SK-N-SH treated with all-trans-retinoic acid at 6 μM for 48 hours (cell line): ENCODE measurements around the gene TOMM7.

ENCODE experiments used
- GLIS3 ChIP-seq: fragments of 250-450 bp; sonication (Bioruptor Pico); IDR thresholded peaks from 2 replicates; pipeline ENCODE4 v1.5.0; 2020; ENCODE audit warnings: mild to moderate bottlenecking, moderate library complexity
- ISL1 ChIP-seq: fragments of 250-450 bp; sonication (Bioruptor Pico); IDR thresholded peaks from 2 replicates; pipeline ENCODE4 v2.1.2; 2022; ENCODE audit warnings: mild to moderate bottlenecking, moderate library complexity
- PPARA ChIP-seq: fragments of 250-450 bp; sonication (Bioruptor Pico); IDR thresholded peaks from 2 replicates; pipeline ENCODE4 v1.5.0; 2020; ENCODE audit warnings: mild to moderate bottlenecking, borderline replicate concordance
- SNAI2 ChIP-seq: fragments of 250-450 bp; sonication (Bioruptor Pico); IDR thresholded peaks from 2 replicates; pipeline ENCODE4 v1.5.0; 2020; ENCODE audit warnings: mild to moderate bottlenecking, moderate library complexity
- TCF4 ChIP-seq: fragments of 250-450 bp; sonication (Bioruptor Pico); IDR thresholded peaks from 2 replicates; pipeline ENCODE4 v1.8.0; 2021; ENCODE audit warnings: mild to moderate bottlenecking, moderate library complexity, borderline replicate concordance
- ZFP3 ChIP-seq: fragments of 250-450 bp; sonication (Bioruptor Pico); IDR thresholded peaks from 2 replicates; pipeline ENCODE4 v1.5.0; 2020; ENCODE audit warnings: mild to moderate bottlenecking, moderate library complexity
- ZFP30 ChIP-seq: fragments of 450-650 bp; formaldehyde crosslinking; IDR thresholded peaks from 2 replicates; pipeline ENCODE4 v1.5.0; 2022; ENCODE audit warnings: mild to moderate bottlenecking, moderate library complexity
- ZNF70 ChIP-seq: fragments of 450-650 bp; formaldehyde crosslinking; IDR thresholded peaks from 2 replicates; pipeline ENCODE4 v1.5.0; 2020; ENCODE audit warnings: mild to moderate bottlenecking, moderate library complexity
- TF ChIP-seq, protein P1 (sequence below): fragments of 250-450 bp; sonication (Bioruptor Pico); IDR thresholded peaks from 2 replicates; pipeline ENCODE4 v1.5.0; 2020; ENCODE audit warnings: mild to moderate bottlenecking, moderate library complexity
- TF ChIP-seq, protein P2 (sequence below): fragments of 250-450 bp; sonication (Bioruptor Pico); IDR thresholded peaks from 2 replicates; pipeline ENCODE4 v1.8.0; 2020; ENCODE audit warnings: mild to moderate bottlenecking, moderate library complexity, borderline replicate concordance
- TF ChIP-seq, protein P3 (sequence below): fragments of 250-450 bp; sonication (Bioruptor Pico); IDR thresholded peaks from 2 replicates; pipeline ENCODE4 v1.5.1; 2020; ENCODE audit warnings: low read depth, mild to moderate bottlenecking, moderate library complexity

DNA sequence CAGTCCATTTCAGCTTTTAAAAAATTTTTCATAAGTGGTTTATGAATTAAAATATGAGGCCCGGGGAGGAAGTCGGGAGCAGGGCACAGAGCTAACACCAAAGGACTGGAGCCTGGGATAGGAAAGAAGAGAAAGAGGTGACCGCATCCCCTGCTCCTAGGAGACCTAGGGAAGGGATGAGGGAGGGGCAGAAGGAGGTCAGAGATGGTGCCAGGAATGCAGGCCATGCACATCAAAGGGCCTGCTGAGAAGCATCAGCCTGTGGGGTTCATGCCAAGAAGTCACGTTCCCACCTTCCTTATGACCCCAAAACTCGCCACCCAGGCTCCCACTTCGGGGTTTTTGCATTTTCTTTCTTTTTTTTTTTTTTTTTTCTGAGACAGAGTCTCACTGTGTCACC lies 14.7 kb upstream of the TOMM7 start:
- TF ChIP-seq ZFP3 (CRISPR knock-in tag) = no peak
- TF ChIP-seq, protein P1, sequence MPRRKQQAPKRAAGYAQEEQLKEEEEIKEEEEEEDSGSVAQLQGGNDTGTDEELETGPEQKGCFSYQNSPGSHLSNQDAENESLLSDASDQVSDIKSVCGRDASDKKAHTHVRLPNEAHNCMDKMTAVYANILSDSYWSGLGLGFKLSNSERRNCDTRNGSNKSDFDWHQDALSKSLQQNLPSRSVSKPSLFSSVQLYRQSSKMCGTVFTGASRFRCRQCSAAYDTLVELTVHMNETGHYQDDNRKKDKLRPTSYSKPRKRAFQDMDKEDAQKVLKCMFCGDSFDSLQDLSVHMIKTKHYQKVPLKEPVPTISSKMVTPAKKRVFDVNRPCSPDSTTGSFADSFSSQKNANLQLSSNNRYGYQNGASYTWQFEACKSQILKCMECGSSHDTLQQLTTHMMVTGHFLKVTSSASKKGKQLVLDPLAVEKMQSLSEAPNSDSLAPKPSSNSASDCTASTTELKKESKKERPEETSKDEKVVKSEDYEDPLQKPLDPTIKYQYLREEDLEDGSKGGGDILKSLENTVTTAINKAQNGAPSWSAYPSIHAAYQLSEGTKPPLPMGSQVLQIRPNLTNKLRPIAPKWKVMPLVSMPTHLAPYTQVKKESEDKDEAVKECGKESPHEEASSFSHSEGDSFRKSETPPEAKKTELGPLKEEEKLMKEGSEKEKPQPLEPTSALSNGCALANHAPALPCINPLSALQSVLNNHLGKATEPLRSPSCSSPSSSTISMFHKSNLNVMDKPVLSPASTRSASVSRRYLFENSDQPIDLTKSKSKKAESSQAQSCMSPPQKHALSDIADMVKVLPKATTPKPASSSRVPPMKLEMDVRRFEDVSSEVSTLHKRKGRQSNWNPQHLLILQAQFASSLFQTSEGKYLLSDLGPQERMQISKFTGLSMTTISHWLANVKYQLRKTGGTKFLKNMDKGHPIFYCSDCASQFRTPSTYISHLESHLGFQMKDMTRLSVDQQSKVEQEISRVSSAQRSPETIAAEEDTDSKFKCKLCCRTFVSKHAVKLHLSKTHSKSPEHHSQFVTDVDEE = no peak
- TF ChIP-seq PPARA (CRISPR knock-in tag) = no peak
- TF ChIP-seq, protein P2, sequence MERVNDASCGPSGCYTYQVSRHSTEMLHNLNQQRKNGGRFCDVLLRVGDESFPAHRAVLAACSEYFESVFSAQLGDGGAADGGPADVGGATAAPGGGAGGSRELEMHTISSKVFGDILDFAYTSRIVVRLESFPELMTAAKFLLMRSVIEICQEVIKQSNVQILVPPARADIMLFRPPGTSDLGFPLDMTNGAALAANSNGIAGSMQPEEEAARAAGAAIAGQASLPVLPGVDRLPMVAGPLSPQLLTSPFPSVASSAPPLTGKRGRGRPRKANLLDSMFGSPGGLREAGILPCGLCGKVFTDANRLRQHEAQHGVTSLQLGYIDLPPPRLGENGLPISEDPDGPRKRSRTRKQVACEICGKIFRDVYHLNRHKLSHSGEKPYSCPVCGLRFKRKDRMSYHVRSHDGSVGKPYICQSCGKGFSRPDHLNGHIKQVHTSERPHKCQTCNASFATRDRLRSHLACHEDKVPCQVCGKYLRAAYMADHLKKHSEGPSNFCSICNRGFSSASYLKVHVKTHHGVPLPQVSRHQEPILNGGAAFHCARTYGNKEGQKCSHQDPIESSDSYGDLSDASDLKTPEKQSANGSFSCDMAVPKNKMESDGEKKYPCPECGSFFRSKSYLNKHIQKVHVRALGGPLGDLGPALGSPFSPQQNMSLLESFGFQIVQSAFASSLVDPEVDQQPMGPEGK = no peak
- TF ChIP-seq ZFP30 (CRISPR knock-in tag) = no peak
- TF ChIP-seq, protein P3, sequence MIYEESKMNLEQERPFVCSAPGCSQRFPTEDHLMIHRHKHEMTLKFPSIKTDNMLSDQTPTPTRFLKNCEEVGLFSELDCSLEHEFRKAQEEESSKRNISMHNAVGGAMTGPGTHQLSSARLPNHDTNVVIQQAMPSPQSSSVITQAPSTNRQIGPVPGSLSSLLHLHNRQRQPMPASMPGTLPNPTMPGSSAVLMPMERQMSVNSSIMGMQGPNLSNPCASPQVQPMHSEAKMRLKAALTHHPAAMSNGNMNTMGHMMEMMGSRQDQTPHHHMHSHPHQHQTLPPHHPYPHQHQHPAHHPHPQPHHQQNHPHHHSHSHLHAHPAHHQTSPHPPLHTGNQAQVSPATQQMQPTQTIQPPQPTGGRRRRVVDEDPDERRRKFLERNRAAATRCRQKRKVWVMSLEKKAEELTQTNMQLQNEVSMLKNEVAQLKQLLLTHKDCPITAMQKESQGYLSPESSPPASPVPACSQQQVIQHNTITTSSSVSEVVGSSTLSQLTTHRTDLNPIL (CRISPR knock-in tag) = no peak
- TF ChIP-seq GLIS3 (CRISPR knock-in tag) = no peak
- TF ChIP-seq SNAI2 (CRISPR knock-in tag) = no peak
- no peak for TF ChIP-seq TCF4
- TF ChIP-seq ISL1 (CRISPR knock-in tag) = no peak
- no peak for TF ChIP-seq ZNF70
